Daoy (cell line): Measurements from ENCODE around the gene DAB2IP. TPM values are rescaled to one million over a fixed set of nuclear protein-coding genes. Genes with fewer than 3 reads are reported as not detected.

ENCODE experiments used
- DNase-seq: peaks from one replicate; pipeline ENCODE4 v3.0.0-alpha.2; 2015; ENCODE audit warnings: low read depth
- total RNA-seq: library from RNA; depleted of rRNA; stranded (reverse); fragments of >200 nt; shearing (Covaris generic); gene quantifications from 2 replicates; pipeline ENCODE4 v1.2.3, GENCODE V29; 2014

DAB2IP gene
- total RNA-seq, 1 experiment from 2014 or later = 15.9 TPM

DNA sequence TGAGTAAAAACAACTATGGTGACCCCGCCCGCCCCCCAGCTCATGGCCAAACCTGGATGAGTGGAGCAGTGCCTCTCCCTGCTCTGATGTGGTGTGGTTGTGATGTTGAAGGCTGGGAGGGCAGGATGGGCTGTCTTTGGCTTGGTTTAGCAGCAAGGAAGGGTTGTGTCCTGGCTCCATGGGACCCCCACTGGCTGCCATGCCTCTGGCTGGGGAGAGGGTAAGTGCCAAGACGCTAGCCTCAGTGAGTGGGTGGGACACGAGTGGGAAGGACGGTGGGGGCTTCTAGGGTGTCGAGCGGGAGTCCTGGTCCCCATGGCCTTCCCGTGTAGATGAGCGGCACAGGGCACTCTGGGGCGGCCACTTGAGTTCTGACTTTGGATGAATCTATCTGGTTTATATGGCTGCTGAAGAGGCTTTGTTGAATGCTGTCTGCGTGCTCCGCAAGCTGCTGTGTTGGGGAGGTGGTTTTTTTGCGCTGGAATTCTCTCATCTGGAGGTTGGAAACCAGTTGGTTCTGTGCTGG lies 50.4 kb downstream of the DAB2IP start:
- DNase-seq = no peak

DNA sequence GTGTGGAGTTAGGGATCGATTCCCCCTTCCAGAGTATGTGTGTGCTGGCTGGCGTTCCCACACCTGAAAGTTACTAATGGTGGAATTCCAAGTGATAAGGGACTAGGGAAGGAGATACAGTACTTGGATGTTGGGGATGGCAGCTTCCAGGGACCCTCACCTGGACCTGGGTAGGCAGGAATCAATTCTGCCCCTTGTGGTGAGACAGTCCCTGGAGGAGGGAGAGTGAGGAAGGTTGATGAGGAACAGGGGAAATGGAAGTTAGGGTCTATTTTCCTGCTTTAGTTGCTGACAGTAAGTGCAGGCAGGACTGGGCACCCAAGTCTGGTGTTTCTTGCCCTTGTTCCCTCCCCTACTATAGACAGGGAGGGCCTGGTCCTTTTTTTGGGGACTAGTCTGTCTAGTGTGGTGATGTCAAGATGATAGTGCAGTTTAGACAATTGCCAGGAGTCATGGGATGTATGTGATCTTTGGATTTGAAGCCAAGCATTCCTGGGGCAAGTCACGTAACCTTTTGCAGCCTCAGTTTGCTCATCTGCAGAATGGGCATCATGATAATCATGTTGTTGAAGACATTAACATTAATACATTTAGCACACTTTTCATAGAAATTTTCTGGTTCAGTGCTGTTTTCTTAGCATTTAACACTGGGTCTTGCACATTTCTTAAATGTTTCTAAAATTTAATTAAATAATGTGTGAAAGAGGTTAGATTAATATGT lies 51.7 kb downstream of the DAB2IP start:
- no peak for DNase-seq

DNA sequence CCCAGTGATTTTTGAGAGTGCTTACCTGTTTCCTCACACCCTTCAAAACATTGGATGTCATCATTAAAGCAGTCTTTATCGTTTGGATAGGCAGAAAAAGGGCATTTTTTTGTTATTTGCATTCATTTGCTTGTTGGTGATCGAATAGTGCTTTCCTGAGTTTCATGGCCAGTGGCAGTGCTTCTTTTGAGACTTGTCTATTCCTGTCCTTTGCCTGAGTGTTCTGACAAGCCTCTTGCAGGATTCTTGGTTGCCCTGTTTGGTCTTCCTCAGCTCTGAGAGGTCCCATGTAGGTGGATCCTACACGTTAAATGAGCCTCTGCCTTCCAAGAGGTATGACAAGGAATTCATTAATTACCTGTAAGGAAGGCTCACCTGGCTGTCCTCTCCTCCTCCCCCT lies 52.8 kb downstream of the DAB2IP start:
- no peak for DNase-seq

DNA sequence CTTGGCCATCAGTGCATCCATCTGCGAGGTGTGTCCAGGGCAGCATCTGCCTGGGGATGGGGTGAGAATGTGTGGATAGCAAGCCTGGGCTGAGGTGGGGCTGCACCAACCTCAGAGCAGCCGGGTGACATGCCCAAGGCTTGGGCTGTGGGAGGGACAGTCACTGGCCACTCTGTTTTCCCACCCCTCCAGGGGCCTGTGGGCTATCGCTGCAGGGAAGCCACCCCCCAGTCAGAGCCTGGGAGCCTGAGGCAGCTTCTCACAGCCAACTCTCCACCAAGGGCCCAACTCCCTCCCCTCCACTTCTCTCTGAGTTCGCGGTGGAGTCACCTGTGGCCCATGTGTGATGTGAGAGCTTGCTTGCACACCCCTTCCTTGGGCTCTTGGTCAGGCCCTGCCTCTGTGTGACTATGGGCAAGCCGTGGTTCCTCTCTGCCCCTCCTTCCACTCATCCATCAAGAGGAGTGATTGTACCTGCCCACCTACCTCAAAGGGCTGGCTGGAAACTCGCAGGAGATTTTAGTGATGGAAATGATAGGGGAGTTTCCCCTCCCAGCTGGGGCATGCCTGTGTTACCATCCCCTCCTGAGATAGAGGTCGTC lies 54.8 kb downstream of the DAB2IP start:
- no peak for DNase-seq

DNA sequence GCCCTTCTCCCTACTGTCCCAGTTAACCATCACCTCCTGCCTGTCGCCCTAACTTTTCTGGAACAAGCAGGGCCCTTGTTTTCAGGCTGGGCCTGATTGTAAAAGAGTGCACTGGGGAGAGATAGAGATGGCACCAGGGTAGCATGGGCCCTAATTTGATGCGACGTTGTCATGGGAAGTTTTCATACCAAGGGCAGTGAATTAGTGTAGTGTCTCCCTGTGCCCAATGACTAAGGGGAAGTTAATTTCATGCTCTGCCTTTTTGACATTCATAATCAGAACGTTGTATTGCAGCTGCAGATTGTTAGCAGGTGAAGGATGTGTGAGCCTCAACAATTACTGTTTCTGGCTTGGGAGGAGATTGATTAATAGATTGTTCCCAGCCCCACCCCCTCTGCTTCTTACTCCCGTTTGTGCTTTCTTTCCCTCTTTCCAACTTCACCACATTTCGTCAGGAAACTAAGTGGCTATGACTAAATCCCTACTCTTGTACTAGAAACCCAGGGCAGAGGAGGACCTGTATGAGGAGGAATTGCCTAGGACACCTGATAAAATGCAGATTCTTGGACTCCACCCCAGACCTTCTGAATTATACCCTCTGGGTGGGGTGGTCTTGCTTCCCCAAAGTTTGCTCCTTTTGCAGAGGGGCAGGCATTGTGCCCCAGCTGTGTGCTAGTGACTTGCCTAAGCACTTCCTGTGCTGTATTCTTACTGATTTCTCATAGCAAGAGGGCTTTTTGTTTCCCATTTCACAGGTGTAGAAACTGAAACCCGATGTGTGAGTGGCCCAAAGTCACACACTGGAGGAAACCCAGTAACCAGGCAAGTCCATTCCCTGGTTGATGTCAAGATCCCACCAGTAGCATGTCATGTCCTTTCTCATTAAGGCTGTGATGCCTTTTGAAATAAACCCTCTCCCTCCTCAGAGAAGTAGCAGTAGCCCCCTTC lies 56.3 kb downstream of the DAB2IP start:
- DNase-seq = no peak

DNA sequence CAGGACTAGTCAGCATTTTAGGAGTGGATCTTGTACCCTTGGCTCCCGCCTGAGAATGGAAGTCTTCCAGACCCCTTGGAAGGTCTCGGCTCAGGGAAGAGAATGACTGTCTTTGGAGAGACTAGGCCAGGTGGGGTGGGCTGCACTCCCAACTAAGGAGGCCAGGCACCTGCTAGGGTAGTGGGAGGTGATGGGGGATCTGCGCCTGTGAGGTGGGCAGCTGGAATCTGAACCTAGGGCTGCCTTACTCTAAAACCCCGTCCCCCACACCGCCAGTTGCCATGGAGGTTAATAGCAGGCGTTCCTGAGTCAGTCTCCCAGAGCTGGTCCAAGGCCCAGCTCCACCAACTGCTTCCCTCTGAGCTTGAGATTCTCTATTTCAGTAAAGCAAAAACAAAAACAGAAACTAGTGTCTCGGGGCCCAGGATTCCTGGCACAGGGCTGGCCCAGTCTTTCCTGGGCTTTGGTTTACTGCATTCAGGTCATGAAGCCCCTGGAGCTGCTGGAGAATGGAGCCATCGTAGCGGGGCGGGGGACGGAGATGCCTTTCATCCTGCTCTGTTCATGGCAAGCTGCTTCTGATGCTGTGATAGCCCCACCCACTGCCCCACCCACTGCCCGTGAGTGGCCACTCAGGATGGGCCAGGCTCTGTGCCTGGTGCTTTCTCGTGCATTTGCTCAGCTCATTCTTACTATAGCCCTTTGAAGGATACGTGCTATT lies 57.5 kb downstream of the DAB2IP start:
- DNase-seq = no peak

DNA sequence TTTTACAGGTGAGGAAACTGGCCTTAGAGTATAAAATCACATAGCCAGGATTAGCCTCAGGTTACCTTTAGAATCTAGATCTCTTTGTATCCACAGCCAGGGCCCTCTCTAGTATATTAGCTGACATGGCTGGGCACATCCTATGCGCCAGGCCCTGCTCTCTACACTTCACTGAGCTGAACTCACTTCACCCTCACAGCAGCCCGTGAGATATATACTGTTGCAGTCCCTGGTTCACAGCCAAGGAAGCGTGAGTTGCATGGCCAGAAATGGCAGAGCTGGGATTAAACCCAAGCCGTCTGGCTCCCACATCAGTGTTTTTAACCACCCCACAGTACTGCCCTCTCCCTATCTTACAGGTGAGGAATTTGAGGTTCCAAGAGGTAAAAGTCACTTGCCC lies 58.4 kb downstream of the DAB2IP start:
- no peak for DNase-seq

DNA sequence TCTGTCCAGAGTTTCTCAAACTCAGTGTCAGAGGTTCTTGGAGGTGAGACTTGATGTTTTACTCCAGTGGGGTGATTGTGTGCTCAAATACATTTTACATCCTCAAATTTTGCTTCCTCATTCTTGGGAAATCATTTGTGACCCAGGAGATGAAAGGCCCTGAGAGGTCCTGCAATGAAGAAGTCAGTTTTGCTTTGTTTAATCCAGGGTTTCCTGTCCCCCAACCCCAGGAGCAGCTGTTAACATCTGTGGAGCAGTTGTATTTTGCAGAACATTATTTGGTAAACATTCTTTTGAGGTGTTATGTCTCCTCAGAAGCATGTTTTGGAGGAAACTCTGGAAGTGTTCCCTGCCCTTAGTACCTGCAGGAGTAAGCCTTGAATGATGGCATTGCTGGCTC lies 59.8 kb downstream of the DAB2IP start:
- no peak for DNase-seq

DNA sequence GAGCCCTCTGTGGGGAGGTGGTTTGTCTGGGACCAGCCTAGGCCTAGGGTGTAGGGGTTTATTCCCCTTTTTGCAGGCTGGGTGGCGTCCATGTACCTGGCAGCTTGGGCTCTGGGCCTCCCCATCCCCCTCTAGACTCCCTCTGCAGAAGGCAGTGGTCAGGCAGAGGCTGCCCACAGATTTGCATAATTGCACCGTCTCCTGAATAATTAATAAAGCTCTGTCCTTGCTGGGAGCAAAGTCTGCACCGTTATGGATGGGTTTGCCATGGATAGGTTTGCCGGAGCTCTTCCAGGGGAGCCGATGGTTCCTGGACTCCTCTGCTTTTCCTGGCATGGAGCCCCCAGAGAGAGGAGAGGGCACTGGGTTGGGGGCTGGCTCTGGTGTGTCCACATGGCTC lies 60.4 kb downstream of the DAB2IP start:
- DNase-seq = no peak

DNA sequence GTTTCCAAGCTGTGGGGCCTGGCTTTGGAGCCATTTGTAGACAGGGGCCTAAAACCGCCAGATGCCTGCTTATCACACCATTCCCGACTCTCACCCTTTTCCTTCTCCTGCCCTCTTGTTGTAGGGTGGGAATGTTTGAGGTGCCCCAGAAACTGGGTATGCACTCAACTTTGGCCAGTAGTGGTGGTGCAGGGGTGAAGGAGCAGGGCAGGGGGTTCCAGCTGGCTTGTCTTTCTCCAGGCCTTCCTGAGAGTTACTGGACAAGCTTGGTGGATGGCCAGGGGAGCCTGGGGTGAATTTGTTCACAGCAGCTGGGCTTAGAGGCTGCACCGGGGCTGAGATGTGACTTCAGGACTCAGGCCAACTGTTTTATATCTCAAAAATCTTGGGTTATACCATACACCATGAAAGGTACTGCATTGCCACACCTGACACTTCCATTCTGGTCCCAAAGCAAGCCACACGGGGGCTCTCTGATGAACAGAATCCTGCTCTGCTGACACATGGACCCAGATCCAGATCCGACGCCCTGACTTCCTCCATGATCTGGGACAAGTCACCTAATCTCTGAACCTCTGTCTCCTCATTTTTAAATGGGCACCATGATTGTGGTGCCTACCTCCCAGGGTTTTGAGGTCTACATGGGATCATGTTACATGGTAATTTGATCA lies 62.1 kb downstream of the DAB2IP start:
- DNase-seq = no peak

DNA sequence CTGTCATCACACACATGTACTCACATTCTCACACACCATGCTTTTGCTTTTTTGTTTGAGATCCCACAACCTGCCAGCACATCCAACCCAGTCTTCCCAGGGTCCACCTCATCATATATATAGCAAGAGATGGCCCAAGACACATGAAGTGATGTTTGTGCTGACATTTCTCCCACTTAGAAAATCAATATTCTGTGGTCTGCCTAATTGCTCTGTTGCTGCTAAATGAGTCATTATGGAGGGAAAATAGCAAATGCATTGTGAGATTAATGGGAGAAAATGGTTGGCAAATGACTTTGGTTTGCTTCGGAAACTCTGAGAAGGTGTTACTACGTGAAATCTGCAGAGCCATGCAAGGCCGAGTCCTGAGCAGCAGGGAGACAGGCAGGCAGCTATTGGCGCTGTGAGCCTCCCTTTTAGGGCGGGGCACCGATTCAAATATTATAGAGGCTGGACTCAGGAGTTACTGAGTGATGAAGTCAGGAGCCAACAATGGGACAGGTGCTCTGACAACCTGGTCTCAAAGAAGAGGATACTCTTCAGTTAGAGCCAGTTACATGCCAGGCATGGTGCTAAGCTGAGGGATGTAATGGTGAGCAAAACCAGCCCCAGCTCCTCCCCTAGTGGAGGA lies 62.8 kb downstream of the DAB2IP start:
- no peak for DNase-seq

DNA sequence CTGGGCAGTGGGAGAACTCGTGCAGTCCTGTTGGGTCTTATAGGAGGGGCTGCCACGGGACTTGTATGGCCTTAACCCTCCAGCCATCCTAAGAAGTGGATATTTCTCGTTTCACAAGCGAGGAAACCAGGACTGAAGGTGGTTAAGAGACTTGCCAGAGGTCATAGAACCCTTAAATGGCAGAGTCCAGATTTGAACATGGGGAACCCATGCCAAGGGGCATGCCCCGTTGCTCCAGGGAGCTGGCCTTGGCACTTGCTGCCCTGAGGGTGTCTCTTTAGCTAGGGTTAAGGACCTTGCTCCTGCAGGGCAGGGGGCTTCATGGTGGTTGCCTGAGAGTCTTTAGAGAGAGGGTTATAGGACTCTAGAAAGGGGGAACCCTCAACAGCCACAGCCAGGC lies 63.4 kb downstream of the DAB2IP start:
- no peak for DNase-seq

DNA sequence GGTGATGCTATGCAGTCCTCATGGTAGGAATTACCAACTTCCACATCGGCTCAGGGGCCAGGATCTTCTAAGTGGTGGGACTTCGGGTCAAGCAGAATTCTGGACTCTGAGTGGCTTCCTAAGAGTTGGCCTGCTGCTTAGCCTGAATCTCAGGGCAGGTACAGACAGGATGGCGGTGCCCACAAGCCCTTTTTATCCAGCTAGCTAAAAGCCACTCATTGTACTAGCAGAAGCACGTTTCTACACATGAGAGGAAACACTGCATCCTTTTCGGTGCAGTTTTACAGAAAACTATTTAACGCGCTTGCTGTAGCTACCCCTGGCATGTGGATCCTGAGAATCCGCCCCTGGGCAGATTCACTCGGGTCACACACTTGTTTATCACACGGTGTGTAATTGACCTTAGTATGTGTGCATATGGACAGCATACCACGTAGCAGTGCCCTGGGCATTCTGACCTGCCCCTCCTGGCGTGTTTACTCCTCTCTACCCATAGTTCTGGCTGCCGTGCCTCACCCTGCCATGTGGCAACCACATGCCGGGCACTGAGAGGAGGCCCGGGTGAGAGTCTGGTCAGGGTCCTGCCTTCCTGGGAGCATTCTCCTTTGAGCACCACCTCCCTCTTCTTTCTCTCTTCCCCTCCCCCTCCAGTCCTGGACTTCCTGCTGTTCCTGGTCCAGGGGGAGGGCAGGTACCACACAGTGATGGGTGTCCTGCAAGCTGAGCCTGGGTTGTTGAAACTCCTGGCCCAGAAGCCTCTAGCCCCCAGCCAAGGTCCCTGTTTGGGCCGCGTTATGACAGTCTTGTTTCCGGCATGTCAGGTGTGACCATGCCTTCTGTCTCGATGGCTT lies 65.9 kb downstream of the DAB2IP start:
- DNase-seq = no peak

DNA sequence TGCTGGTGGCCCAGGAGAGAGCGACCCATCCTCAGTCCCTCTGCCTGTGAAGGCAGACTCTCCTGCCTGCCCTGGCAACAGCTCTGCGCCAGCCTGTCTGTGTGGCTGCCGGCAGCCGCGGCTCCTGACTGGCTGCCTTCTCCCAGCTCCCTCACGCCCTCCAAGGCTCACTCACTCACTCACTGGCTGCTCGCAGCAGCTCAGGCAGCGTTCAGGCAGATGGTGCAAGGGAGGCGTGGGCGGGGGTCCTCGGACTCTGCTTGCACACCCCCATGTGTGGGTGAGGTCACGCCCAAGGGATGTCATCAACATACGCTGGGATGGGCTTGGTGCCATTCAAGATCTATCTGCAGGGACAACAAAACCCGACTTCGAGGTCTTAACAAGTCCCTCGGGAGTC lies 66.7 kb downstream of the DAB2IP start:
- no peak for DNase-seq

DNA sequence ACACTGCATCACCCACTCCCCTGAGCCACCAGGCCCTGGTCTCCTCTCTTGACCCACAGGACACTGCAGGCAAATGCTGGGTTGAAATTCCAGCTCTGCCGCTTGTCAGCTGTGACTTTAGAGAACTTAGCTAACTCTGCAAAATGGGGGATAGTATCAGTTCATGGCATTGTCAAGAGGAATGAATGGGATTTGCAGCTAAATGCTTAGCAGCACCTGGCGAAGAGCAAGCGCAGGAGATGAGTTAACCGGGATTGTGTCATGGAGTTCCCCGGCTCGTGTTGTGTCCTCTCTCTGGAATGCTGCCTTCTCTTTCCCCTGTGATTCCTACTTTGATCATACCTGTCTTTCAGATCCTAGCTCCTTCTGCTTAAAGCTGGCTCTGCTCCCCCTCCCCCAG lies 67.1 kb downstream of the DAB2IP start:
- no peak for DNase-seq

DNA sequence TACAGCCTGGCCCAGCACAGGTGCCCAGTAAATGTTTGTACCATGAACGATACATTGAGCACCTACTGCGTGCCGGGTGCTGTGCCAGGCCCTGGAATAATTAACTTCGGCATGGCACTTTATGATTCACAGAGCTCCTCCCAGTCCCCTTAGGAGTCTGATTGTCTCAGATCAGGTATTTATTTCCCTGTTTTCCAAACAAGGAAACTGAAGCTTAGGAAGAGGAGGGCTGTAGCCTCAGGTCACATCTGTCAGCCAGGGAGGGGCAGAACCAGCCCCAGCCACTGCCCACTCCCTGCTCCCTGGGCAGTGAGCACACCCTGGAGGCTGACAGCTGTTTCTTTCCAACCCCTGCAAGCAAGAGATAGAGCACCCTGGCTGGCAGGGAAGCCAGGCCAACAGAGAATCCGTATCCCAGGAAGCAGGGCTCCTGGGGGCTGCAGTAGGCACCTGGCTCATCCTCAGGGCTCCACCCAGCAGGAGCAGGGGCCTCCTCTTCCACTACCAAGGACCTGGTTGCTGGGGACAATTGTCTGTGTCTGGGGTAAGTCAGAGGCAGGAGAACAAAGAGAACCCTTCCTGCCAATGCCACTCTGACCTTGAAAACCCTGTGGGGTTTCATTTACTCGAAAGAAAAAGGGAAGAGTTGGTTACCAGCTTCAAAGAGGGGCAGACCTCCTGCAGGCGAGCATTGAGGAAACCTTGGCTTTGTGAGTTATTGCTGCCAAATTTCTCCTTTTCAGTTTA lies 69.0 kb downstream of the DAB2IP start:
- no peak for DNase-seq

DNA sequence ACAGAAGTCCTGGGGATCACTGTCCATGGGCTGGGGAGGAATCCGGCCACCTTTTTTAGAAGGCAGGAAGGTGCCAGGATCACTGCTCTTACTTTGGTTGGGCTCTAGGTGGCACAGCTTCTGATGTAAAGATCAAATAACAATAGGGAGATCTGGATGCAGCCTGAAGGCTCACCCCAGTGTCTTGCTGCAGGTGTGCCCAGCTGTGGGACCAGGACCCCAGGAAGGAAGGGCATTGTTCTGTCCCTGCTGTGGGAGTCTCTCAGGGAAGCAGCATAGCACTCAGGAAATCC lies 69.6 kb downstream of the DAB2IP start:
- DNase-seq = no peak

DNA sequence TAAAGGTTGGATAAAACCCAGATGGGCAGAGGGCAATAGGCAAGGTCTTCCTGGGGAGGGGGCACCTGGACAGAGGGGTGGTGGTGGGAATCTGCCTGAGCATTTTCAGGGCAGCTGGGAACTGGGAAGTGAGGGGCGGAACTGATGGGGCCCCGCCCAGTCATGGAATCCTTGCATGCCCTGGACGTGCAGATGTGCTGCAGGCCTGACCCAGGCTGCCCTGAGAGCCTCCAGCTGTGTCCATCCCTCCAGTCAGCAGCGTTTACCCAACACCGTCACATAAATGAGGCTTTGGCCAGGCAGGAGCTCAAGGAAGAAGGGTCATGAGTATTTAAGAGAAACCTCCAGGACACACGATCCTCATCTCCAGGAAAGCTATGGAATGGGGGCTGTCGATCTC lies 70.3 kb downstream of the DAB2IP start:
- no peak for DNase-seq
